Measurements from ENCODE around the gene GLTPD2. TPM values are rescaled to one million over a fixed set of nuclear protein-coding genes. Genes with fewer than 3 reads are reported as not detected.
A peak's percentile ranks its signal among the peaks of the same experiment; 100 is the strongest.

The GLTPD2 gene
- total and polyA plus RNA-seq, 5 experiments from 2014 or later: 0.36 to 0.39 (median 0.39) TPM; not detected in 2

DNA sequence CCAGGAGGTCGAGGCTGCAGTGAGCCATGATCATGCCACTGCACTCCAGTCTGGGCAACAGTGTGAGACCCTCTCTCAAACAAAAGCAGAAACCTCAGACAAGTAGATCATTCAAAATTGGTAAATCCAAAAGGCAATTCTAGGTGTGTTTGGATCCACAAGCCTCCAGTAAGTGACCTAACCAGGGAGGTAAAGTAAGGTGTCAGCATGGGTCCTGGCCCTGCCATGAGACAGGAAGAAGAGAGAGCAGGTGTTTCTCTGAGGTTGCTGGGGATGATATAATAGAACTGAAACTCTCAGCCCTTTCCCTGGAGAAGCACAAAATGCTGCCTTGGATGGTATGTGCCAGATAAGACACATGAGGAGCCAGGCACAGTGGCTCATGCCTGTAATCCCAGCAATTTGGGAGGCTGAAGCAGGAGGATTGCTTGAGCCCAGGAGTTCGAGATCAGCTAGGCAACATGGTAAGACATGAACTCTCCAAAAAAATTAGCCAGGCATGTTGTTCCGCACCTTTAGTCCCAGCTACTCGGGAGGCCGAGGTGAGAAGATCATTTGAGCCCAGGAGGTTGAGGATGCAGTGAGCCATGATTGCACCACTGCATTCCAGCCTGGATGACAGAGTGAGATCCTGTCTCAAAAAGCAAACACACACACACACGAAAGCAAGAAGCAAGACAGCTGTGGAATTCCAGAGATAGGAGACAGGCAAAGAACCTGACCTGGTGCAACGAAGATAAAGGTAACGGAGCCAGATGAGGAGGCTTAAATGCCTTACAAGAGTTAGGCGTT lies 10.6 kb upstream of the GLTPD2 start:
- no peak overlapping the region for H3K4me3 Mint-ChIP-seq
- no peaks in the 10 kb centered on the region for H3K36me3 Mint-ChIP-seq
- peaks cover 0 to 7% (median 4%) of the 10 kb centered on the region in 4 donors for H3K4me1 Mint-ChIP-seq
- POLR2A ChIA-PET: interaction anchor here (0.6 to 0.7 kb wide), 3 partner anchors 16 to 179 kb away, joined by 3 to 5 read pairs (median 4); no protein-coding TSS in a partner anchor
- H3K27ac Mint-ChIP-seq: no peak overlapping the region
- H3K9me3 Mint-ChIP-seq: no peaks in the 10 kb centered on the region
- ATAC-seq (no peak), DNase-seq (no peak)
- H3K27me3 Mint-ChIP-seq: peaks cover 11 to 33% (median 29%) of the 10 kb centered on the region in 5 donors

DNA sequence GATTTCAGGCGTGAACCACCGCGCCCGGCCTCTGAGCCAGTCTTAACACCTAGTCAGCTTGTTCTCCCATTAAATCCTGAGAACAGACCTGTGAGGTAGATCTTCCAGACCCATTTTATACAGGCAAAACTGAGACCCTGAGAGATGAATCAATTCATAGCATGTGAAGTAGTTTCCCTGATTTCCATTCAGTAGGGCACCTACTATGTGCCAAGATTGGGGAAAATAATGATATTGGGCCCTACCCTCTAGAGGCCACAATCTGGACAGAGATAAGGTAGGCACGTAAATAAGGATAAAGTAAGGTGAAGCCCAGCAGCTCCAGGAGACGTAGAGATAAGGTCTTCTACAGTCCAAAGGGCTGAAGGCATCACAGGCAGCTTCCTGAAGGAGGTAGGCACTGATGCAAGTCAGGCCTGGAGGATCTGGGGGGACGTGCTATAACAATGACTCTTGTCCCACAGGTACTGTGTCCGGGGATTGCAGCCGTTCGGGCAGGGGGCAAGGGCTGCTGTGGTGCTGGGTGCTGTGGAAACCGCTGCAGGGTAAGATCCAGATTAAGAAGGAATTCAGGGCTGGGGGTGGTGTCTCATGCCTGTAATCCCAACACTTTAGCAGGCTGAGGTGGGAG lies 8.3 kb upstream of the GLTPD2 start:
- H3K9me3 Mint-ChIP-seq: no peaks in the 10 kb centered on the region
- H3K36me3 Mint-ChIP-seq: no peaks in the 10 kb centered on the region
- H3K27ac Mint-ChIP-seq: no peak overlapping the region
- peaks cover 15 to 53% (median 38%) of the 10 kb centered on the region in 5 donors for H3K27me3 Mint-ChIP-seq
- H3K4me1 Mint-ChIP-seq: peaks cover 4 to 11% (median 7%) of the 10 kb centered on the region in 4 donors
- no peak for DNase-seq
- POLR2A ChIA-PET: interaction anchor here (1.0 kb wide), 1 partner anchor 26 kb away, joined by 3 read pairs; the partner anchor contains the start of gene PLD2
- H3K4me3 Mint-ChIP-seq: no peak overlapping the region
- no peak for ATAC-seq

DNA sequence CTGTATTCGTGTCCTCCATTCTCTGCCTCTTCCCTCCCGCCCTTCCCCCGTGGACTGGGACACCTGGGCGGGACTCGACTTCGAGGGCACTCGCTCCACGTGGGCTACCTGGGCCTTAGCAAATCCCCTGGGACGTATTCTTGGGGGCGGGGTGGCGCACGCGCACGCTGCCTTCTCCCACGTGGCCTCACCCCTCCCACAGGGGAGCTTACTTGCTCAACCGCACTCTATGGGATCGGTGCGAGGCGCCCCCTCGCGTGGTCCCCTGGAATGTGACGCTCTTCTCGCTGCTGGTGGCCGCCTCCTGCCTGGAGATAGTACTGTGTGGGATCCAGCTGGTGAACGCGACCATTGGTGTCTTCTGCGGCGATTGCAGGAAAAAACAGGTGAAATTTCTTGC lies 6.1 kb upstream of the GLTPD2 start:
- DNase-seq (no peak), ATAC-seq (no peak)
- Mint-ChIP-seq H3K36me3 (no peaks in the 10 kb centered on the region), H3K9me3 (no peaks in the 10 kb centered on the region), H3K4me1 (peaks cover 9 to 24% (median 23%) of the 10 kb centered on the region in 4 donors), H3K4me3 (no peak overlapping the region), H3K27ac (no peak overlapping the region), H3K27me3 (peaks cover 21 to 73% (median 50%) of the 10 kb centered on the region in 5 donors)
- POLR2A ChIA-PET: interaction anchor here (0.5 to 1.8 kb wide), 5 partner anchors 51 to 192 kb away, joined by 3 to 5 read pairs (median 4); partner anchors contain the start of gene ARRB2

DNA sequence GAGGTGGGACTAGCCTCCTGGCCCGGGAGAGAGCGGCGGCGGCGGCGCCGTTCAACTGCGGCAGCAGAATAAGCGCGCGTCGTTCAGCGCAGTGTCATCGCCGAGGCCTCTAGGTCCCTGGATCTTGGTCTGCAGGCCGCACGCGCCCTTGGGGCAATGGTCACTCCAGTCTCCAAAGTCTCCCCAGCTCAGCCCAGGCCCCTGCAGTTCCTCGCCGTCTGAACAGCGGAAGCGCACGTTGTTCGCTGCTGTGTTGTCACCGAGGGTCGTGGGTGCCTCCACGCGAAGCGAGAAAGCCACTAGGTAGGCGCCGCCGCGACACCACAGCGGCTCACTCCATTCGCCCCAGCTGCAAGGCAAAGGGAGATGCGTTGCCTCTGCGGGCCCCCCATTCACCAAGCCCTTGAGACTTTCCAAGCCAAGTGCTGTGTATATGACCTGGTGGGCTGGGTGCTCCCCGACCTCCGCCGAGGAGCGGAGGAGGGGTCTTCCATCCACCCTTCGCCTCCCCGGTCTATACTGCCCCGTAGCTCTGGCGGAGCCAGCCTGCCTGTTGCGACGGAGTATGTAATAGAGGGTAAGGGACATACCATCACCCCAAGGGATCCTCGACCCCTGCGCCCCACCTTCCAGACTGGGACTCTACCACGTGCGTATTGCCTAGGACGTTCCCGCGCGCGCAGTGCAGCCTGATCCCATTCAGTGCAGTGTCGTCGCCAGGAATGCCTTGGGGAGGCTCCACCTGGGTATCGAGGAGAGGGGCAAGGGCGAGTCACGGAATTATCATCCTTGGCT lies 3.3 kb upstream of the GLTPD2 start:
- DNase-seq (no peak), ATAC-seq (no peak)
- peaks cover 21 to 67% (median 42%) of the 10 kb centered on the region in 5 donors for H3K27me3 Mint-ChIP-seq
- H3K4me3 Mint-ChIP-seq: peak overlapping the region; percentile 22 to 83 (median 66)
- H3K4me1 Mint-ChIP-seq: peaks cover 10 to 39% (median 32%) of the 10 kb centered on the region in 4 donors
- no peak overlapping the region for H3K27ac Mint-ChIP-seq
- no peaks in the 10 kb centered on the region for H3K9me3 Mint-ChIP-seq
- POLR2A ChIA-PET: interaction anchor here (0.5 to 1.9 kb wide), 4 partner anchors 60 to 232 kb away, joined by 3 to 5 read pairs (median 4); partner anchors contain the start of genes RNF167 and SLC25A11
- H3K36me3 Mint-ChIP-seq: no peaks in the 10 kb centered on the region

DNA sequence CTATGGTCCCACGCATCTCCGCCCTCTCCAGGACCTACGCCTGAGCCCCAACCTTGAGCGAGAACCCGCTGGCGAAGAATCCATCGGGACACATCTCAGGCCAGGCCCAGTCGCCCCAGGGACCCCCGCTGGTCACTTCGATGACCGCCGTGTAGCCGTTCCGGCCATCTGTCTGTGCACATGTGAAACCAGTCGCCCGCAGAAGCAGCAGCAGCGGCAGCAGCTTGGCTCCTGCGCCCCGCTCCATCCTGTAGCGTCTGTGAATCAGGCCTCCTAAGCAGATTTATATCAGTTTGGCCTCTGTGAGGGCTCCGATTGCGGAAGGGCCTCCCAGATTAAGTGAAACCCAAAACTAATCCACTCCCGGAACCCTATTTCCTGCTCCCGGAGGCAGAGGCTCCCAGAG lies 2.7 kb upstream of the GLTPD2 start, which contains the start of gene VMO1:
Gene VMO1 (minus strand): TSS at position 259 of the 406 bp plus-strand sequence. CDS start 12 bp downstream, at position 247.
- POLR2A ChIA-PET: interaction anchor here (1.2 to 1.9 kb wide), 2 partner anchors 61 to 76 kb away, joined by 3 to 5 read pairs; no protein-coding TSS in a partner anchor
- no peak for DNase-seq
- Mint-ChIP-seq H3K9me3 (no peaks in the 10 kb centered on the region), H3K36me3 (no peaks in the 10 kb centered on the region), H3K4me3 (peak within 1 kb of the TSS; percentile 22 to 83 (median 66)), H3K27ac (peak within 1 kb of the TSS in 1 of 10 donors; percentile 53), H3K27me3 (peaks cover 21 to 62% (median 38%) of the 10 kb centered on the region in 5 donors), H3K4me1 (peaks cover 13 to 45% (median 35%) of the 10 kb centered on the region in 4 donors)
- no peak for ATAC-seq

DNA sequence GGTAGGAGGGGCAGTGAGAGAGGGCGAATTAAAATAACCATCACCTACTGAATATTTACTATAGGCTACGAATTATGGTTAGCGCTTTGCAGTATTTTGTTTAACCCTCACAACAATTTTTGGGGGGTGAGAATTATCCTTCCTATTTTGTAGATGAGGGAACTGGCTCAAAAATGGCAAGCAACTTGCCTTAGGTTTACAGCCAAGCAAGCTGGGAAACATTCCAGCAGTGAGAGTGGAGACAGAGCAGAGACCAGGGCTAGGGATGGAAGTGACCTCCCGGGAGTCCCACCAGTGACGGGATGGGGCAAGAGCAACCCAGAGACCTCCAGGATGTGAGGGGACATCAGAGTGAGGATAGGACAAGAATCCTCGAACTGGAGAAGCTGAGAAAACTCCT lies 2.2 kb upstream of the GLTPD2 start:
- POLR2A ChIA-PET: interaction anchor here (1.9 kb wide), 1 partner anchor 77 kb away, joined by 5 read pairs; no protein-coding TSS in a partner anchor
- H3K9me3 Mint-ChIP-seq: no peaks in the 10 kb centered on the region
- H3K27ac Mint-ChIP-seq: no peak overlapping the region
- H3K4me3 Mint-ChIP-seq: peak overlapping the region in 4 of 10 donors; percentile 10 to 62 (median 52)
- H3K27me3 Mint-ChIP-seq: peaks cover 21 to 62% (median 38%) of the 10 kb centered on the region in 5 donors
- DNase-seq (no peak), ATAC-seq (no peak)
- H3K36me3 Mint-ChIP-seq: no peaks in the 10 kb centered on the region
- H3K4me1 Mint-ChIP-seq: peaks cover 13 to 48% (median 37%) of the 10 kb centered on the region in 4 donors

DNA sequence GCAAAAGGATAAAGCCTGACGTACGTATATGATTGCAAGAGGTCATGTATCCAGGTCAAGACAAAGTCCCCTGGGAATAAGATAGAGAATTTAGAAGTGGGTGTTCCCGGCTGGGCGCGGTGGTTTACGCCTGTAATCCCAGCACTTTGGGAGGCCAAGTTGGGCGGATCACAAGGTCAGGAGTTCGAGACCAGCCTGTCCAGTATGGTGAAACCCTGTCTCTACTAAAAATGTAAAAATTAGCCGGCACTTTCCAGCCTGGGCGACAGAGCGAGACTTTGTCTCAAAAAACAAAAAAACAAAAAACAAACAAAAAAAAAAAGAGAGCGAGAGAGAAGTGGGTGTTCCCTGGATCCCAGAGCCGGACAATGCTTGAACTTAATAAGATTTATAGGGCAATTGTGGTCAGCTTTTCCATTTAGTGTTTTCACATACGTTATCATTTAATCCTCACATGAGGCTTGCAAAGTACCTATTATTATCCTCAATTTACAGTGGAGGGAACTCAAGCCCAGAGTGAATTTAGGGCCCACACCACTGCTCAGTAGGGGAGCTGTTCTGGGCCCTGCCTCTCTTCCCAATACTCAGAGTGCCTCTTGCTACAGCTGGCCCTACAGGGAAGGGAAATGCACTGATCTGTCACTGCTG lies 481 bp upstream of the GLTPD2 start:
- H3K9me3 Mint-ChIP-seq: no peaks in the 10 kb centered on the region
- peak overlapping the region; percentile 33 to 68 (median 58) for H3K4me3 Mint-ChIP-seq
- POLR2A ChIA-PET: interaction anchor here (1.9 to 3.2 kb wide), 2 partner anchors 18 to 46 kb away, joined by 8 to 18 read pairs; partner anchors contain the start of genes MINK1 and PLD2
- H3K4me1 Mint-ChIP-seq: peaks cover 10 to 41% (median 34%) of the 10 kb centered on the region in 4 donors
- no peak for DNase-seq
- peak overlapping the region in 1 of 10 donors; percentile 53 for H3K27ac Mint-ChIP-seq
- no peak for ATAC-seq
- peaks cover 15 to 49% (median 31%) of the 10 kb centered on the region in 5 donors for H3K27me3 Mint-ChIP-seq
- no peaks in the 10 kb centered on the region for H3K36me3 Mint-ChIP-seq

DNA sequence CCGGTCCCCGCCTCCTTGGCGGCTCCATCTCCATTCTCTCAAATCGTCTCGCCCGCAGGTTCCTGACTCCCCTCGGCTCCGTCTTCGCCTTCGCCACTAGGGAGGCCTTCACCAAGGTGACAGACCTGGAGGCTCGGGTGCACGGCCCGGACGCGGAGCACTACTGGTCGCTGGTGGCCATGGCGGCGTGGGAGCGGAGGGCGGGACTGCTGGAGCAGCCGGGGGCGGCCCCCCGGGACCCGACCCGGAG lies 862 bp downstream of the GLTPD2 start:
- H3K36me3 Mint-ChIP-seq: no peaks in the 10 kb centered on the region
- peaks cover 10 to 40% (median 34%) of the 10 kb centered on the region in 4 donors for H3K4me1 Mint-ChIP-seq
- no peaks in the 10 kb centered on the region for H3K9me3 Mint-ChIP-seq
- H3K4me3 Mint-ChIP-seq: peak overlapping the region; percentile 67 to 85 (median 70)
- H3K27ac Mint-ChIP-seq: peak overlapping the region in 4 of 10 donors; percentile 22 to 77 (median 30)
- H3K27me3 Mint-ChIP-seq: peaks cover 12 to 36% (median 28%) of the 10 kb centered on the region in 5 donors
- POLR2A ChIA-PET: interaction anchor here (0.6 to 3.2 kb wide), 16 partner anchors 9 to 424 kb away, joined by 3 to 45 read pairs (median 4); partner anchors contain the start of genes ARRB2, CAMTA2, MINK1 and PLD2
- ATAC-seq: no peak
- no peak for DNase-seq

DNA sequence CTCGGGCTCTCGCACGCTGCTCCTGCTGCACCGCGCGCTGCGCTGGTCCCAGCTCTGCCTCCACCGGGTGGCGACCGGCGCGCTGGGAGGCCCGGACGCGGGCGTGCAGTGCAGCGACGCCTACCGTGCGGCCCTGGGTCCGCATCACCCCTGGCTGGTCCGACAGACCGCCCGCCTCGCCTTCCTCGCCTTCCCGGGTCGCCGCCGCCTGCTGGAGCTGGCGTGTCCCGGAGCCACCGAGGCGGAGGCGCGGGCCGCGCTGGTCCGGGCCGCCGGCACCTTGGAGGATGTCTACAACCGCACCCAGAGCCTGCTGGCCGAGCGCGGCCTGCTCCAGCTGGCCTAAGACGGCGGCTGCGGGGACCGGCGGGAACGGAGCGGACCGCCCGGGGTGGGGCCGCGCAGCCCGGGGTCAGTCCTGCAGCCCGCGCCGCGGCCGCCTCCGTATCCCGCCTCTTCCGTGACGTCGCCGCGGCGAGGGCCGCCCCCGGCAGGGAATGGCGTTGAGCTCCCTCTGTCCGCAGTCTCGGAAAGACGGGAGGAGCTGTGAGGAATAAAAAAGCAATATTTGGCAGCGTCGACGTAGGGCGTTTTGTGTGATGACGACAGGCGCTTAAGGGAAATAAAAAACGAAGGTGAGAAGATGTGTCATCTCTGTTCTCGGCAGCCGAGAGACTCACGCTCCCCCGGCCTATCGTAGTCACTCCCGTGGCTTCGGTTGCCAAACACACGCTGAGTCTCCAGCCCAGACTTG lies 1.4 kb downstream of the GLTPD2 start:
- H3K4me1 Mint-ChIP-seq: peaks cover 10 to 40% (median 33%) of the 10 kb centered on the region in 4 donors
- peak overlapping the region; percentile 68 to 95 (median 90) for H3K4me3 Mint-ChIP-seq
- DNase-seq (peak; percentile 60 to 83 (median 73)), ATAC-seq (peak; percentile 92)
- no peaks in the 10 kb centered on the region for H3K36me3 Mint-ChIP-seq
- POLR2A ChIA-PET: interaction anchor here (0.6 to 3.2 kb wide), 18 partner anchors 9 to 424 kb away, joined by 3 to 45 read pairs (median 4); partner anchors contain the start of genes ARRB2, CAMTA2, MINK1 and PELP1
- no peaks in the 10 kb centered on the region for H3K9me3 Mint-ChIP-seq
- peaks cover 12 to 34% (median 27%) of the 10 kb centered on the region in 5 donors for H3K27me3 Mint-ChIP-seq
- peak overlapping the region; percentile 57 to 93 (median 84) for H3K27ac Mint-ChIP-seq

DNA sequence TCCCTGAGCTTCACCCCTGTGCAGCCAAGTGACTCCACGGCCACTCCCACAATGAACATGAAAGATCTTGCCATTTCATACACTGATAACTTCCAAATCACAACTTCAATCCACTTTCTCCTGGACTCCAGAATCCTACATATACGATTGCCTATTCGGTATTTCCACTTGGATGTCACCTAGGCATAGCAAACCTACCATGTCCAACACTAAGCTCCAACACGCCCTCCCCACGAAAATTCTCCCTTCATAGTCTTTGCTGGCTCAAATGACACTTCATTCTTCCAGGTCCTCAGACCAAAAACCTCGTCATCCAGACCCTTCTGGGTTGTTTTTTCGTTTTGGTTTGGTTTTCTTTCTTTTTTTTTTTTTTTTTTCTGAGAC lies 1.9 kb downstream of the GLTPD2 start:
- no peak for ATAC-seq
- DNase-seq: no peak
- Mint-ChIP-seq H3K27me3 (peaks cover 10 to 28% (median 26%) of the 10 kb centered on the region in 5 donors), H3K4me1 (peaks cover 8 to 36% (median 28%) of the 10 kb centered on the region in 4 donors), H3K27ac (peak overlapping the region in 9 of 10 donors; percentile 57 to 93 (median 84)), H3K9me3 (no peaks in the 10 kb centered on the region), H3K4me3 (peak overlapping the region; percentile 68 to 95 (median 90)), H3K36me3 (no peaks in the 10 kb centered on the region)
- POLR2A ChIA-PET: interaction anchor here (0.7 to 3.2 kb wide), 9 partner anchors 8 to 195 kb away, joined by 3 to 45 read pairs (median 5); partner anchors contain the start of genes ARRB2, PELP1, PLD2 and RNF167

DNA sequence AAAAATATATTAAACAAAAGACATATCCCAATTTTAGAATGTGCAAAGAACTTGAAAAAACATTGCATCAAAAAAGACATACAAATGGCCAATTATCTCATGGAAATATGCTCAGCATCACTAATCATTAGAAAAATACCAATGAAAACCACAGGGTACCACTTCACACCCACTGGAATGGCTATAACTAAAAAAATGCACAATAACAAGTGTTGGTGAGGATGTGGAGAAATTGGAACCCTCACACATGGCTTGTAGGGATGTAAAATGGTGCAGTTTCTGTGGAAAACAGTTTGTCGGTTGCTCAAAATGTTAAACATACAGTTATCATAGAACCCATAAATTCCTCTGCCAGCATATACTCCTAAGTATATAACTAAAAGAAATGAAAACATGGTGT lies 6.4 kb downstream of the GLTPD2 start:
- ATAC-seq: no peak
- Mint-ChIP-seq H3K27ac (peak overlapping the region in 4 of 10 donors; percentile 52 to 99 (median 97)), H3K9me3 (no peaks in the 10 kb centered on the region)

More for the DNA sequence above, 6.4 kb downstream of the GLTPD2 start:
- H3K27me3 Mint-ChIP-seq: peaks cover 0 to 5% (median 0%) of the 10 kb centered on the region in 5 donors
- peaks cover 0 to 18% (median 0%) of the 10 kb centered on the region in 3 donors for H3K36me3 Mint-ChIP-seq
- DNase-seq: no peak
- H3K4me3 Mint-ChIP-seq: peak overlapping the region in 3 of 10 donors; percentile 50 to 99 (median 55)
- H3K4me1 Mint-ChIP-seq: peaks cover 12 to 27% (median 24%) of the 10 kb centered on the region in 4 donors
- POLR2A ChIA-PET: no interaction called here

Measured in naive thymus-derived CD8-positive, alpha-beta T cell (primary cell).